CD4-positive, alpha-beta T cell treated with Interleukin-4 for 1 hour (primary cell): ENCODE measurements around the gene CLMP.

ENCODE experiments used
- DNase-seq, 2 donors: peaks; one replicate each; pipeline ENCODE4 v3.0.0-alpha.2; 2020 to 2022

The CLMP gene

DNA sequence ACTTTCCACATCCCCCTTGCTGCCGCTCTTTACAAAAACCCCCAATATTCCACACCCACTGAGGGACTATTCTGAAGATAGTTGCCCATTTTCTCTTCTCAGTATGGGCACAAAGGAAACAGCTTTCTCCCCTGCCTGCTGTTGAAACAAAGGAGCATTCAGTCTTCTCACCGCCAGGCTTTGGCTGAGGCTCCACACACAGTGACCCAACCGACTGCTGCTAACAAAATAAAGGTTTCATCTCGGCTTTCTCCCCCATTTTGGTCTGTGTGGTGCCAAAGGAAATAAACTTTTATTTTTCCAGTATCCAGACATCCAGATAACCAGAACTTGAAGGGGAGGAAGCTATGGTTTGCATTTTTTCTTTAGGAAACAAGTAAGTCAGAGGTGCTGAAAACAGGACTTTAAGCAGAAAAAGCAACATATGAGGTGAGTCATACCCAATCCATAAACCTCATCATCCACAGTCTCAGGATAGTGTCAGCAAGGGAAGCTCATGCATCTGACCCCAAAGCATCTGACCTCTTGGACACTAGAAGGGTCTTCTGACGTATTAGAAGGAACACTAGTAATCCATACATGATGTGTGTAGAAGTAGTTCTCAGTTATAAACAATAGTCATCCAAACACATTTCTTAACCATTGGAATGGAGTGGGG, 6.4 kb downstream of the CLMP start:
- DNase-seq, result no peak

- no peak for DNase-seq
These were observed 7.2 kb downstream of the CLMP start for GRCh38 chr11:123187665-123188507.

DNA sequence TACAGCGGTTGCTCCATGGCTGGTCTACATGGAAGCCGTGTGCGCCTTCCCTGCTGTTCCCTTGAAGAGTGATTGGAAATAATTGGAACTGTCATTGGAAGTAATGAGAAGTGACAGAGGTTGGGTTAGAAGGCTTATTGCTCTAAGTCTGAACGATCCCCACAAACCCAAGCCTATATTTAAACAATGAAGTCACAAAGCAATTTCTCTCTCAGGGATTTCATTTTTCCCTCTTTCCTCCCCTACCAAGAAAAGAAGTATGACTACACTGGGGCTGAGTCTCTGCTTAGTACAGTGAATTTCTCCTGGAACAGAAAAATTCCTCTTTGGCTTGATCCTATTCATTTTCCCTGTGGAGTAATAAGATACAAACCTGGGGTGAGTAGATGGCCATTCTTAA, 7.8 kb downstream of the CLMP start:
- DNase-seq, result no peak

DNA sequence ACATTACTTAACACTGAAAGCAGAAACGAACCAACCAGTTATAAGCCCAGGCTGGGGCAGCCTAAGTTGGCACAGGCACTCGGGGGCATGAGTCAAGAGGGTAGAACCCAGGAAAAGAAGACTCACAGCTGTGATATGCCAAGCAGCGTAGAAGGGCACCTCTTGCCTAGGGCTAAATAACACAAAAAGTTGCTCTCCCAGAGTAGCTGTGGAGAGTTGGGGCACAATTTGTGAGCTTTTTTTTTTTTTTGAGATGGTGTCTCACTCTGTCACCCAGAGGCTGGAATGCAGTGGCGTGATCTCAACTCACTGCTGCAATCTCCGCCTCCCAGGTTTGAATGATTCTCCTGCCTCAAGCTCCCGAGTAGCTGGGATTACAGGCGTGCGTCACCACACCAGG, 8.8 kb downstream of the CLMP start:
- no peak for DNase-seq

GRCh38 chr11:123185326-123185725, 9.7 kb downstream of the CLMP start:
- DNase-seq, result no peak

DNA sequence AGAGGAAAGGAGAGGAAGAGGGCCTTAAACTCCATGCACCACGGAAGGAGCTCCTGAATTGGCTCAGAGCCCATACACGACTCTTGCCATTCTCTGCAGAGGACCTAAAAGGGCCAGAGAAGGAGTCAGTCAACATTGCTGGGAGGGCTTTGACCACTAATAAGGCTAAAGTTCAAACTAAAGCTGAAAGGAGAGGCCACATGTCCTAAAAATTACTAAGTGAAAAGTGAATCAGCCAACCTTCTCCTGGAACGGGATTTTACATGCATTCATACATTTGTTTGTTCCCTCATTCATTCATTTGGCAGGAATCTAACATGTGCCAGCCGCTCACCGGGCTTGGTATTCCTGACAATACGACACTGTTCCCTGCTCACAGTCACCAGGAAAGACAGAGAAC, 10.5 kb downstream of the CLMP start:
- no peak for DNase-seq

GRCh38 chr11:123183391-123184099, 11.5 kb downstream of the CLMP start:
- DNase-seq, result no peak

GRCh38 chr11:123181767-123182500, 13.1 kb downstream of the CLMP start:
- DNase-seq, result no peak

GRCh38 chr11:123181075-123181474, 14.0 kb downstream of the CLMP start:
- DNase-seq, result no peak

GRCh38 chr11:123180574-123180973, 14.5 kb downstream of the CLMP start:
- no peak for DNase-seq

- no peak for DNase-seq
These were observed 14.9 kb downstream of the CLMP start for GRCh38 chr11:123180166-123180565.

DNA sequence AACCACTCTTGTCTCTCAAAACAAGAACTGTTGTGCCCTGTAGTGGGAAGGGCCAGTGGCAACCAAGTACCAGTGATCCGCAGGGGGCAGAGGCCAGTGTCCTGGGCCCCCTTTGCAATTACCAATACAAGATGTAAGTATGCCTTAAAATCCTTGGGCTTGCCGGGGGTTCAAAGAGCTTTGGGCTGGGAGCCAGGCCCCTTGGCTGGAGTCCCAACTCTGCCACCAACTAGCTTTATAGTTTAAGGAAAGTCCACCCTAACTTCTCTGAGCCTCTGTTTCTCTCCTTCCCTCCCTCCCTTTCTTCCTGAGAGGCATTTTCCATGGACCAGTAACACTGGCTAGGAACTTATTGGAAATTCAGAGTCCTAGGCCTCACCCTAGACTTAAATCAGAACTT, 15.5 kb downstream of the CLMP start:
- no peak for DNase-seq

DNA sequence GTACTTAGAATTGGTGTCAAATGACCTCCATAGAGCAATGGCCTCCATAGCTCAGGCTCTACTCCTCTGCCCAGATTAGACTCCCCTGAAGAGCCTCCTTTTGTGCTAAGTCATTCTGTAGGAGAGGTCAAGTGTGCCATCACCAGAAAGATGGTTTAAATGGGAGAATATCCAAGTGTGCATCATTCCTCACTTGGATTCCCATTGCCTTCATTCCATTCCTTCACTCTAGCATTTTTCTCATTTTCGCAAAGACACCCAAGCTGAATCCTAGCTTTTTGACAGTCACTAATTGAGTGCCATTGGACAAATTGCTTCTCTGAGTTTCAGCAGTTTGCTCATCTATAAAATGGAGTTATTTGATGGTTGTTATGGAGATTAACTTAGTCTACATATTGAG, 16.9 kb downstream of the CLMP start:
- no peak for DNase-seq

- no peak for DNase-seq
These were observed 18.3 kb downstream of the CLMP start for GRCh38 chr11:123176785-123177184.

DNA sequence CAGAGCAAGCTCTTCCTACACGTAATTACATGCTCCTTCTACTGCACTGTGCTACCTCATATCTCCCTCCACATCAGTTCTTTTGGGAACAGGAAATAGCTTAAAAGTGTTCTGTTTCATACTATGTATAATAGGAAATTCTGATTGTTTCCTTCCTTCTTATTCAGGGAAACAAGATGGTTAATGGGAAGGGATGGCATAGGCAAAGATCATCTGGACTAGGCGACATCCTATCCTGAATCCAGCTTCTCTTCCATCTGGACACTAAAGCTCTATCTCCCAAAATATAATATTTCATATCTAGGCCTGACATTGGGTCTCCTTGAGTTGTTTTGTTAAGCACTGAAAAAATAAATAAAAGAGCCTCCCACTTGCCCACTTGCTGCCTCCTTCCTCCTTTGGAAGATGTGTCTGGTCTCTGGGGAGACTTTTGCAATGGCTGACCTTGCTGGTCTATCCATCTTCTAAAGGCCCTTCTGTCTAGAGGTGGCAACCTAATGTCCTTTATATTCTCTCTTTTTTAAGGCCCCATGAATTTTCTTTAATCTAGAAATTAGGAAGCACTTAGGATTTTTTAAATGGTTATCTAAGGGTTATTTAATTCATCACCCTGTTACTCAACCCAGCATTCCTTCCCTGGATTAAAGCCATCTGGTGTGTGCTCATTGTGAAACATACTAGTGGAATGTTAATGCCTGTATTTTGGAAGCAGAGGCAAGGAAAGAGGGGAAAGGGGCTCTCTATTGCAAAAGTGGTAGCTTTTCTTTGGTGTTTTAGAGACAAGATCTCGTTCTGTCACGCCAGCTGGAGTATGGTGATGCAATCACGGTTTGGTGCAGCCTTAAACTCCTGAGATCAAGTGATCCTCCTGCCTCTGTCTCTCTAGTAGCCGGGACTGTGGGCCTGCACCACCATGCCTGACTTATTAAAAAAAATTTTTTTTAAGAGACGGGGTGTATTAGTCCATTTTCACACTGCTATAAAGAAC, 20.6 kb downstream of the CLMP start:
- DNase-seq, result no peak

- no peak for DNase-seq
These were observed 21.2 kb downstream of the CLMP start for GRCh38 chr11:123173856-123174186.

DNA sequence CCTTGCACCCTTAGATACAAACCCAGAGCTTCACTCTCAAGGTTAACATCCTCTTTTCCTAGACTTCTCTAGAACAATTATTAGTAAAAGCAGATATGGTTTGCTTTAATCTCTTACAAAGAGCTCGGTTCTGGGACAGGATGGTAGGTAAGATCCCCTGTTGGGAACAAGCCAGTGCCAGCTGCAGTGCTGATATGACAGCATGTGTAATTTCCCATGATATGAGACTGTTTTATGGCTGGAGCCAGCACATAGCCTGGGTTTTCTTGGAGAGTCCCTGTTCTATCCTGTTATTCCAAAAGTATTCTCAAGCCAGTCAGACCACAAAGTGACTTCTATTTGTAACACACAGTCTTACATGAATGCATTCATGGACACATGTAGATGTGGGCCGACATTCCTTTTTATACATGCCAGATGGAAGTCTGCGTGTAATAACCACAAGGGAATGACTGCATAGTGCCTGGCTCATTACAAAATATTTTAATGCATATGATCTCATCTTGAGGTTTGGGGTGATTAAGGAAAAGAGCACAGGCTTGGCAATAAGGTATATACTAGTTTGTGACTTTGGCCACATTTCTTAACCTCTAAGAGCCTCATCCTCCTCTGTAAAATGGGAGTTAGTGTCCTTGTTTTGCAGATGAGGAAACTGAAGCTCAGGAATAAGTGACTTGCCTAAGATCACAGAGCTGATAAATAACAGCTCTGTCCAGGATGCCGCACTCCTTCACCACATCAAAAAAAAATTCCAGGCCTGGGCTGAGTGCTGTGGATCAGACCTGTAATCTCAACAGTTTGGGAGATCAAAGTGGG, 21.8 kb downstream of the CLMP start:
- DNase-seq, result no peak

DNA sequence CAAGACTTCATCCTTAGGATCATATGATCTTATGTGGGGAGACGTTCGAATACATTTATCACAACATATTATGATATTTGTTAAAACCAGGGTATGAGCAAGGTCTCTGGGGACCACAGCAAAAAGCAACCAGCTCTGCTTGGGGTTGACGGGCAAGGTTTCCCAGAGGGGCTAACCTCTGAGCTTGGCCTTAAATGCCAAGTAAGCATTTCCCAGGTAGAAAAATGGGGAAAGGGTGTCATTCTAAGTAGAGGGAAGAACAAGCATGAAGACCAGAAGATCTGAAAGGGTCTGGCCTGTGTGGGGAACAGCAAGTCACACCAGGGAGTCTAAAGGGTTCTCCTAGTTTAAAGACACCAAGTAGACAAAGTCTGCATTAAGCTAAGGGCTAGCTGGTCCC, 24.1 kb downstream of the CLMP start:
- no peak for DNase-seq

- no peak for DNase-seq
These were observed 25.2 kb downstream of the CLMP start for GRCh38 chr11:123169821-123170220.

DNA sequence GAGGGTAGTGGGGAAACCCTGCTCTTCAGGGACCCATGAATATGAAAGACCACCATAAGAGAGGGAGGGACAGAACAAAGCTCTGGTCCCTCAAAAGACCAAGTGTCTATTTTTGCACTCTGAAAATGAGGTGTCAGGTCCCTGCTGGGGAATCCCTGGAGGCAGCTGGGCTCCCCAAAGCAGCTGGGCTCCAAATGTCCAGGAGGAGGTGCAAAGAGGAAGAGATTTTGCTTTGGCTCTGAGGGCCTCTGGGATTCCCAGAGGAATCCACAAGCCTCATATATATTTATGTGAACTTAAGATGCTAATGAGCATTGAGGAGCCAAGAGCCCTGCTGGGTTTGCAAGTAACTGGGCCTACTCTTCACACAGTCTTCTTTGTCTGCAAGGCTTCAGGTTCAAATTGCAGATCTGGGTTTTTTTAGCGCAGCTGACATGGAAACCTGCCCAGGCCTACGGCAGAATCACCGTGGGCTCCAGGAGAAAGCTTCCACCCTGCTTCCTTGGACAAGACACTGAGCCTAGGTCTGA, 26.0 kb downstream of the CLMP start:
- no peak for DNase-seq

DNA sequence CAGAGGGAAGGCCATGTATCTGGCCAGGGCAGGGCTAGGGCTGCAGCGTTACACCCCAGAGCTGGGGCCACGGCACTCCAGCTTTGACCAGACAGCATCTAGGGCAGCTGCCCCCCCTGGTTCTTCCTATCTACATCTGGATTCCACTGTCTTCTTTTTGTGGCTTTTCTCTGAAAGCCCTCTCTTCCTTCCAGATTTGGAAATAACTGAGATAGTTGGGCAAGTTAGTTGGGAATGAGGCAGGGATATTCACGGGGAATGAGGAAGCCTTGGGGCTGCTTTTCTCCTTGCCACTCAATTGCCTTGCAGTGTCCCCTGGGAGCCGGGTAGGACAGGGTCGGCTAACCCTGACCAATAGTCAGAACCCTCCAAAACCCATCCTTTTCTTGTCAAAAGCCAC, 26.8 kb downstream of the CLMP start:
- no peak for DNase-seq
